Astrocyte (in vitro differentiated cells and primary cell): ENCODE results near the gene PELO. TPM values are rescaled to one million over a fixed set of nuclear protein-coding genes. Genes with fewer than 3 reads are reported as not detected.
A peak's percentile ranks its signal among the peaks of the same experiment; 100 is the strongest.

Experiments
- DNase-seq: peaks from one replicate; pipeline ENCODE4 v3.0.0-alpha.2; 2010; ENCODE audit warnings: low read depth
- FAIRE-seq: peaks from 2 replicates; lab custom pipeline; 2011; peaks lifted over from hg19 to GRCh38; lab: Jason Lieb, UNC
- H2AFZ ChIP-seq: 2 replicates; pipeline ENCODE4 v1.6.0; 2012; ENCODE audit warnings: low read depth, low read length, inconsistent platforms
- H3K27ac ChIP-seq: 2 replicates; pipeline ENCODE4 v1.5.1; 2011; ENCODE audit warnings: low read depth, low read length, inconsistent platforms
- H3K27me3 ChIP-seq: 2 replicates; pipeline ENCODE4 v1.6.0; 2011; ENCODE audit warnings: low read length, inconsistent platforms; ENCODE audit not compliant: insufficient read depth
- H3K36me3 ChIP-seq: 2 replicates; pipeline ENCODE4 v1.5.1; 2011; ENCODE audit warnings: low read length, inconsistent platforms; ENCODE audit not compliant: insufficient read depth
- H3K4me1 ChIP-seq: 2 replicates; pipeline ENCODE4 v1.5.1; 2011; ENCODE audit warnings: low read length, inconsistent platforms; ENCODE audit not compliant: insufficient read depth
- H3K4me2 ChIP-seq: 2 replicates; pipeline ENCODE4 v1.6.0; 2012; ENCODE audit warnings: low read length, inconsistent platforms
- H3K4me3 ChIP-seq: 2 replicates; pipeline ENCODE4 v1.5.1; 2011; ENCODE audit warnings: low read depth, mild to moderate bottlenecking, low read length, inconsistent platforms; ENCODE audit not compliant: insufficient read depth
- H3K79me2 ChIP-seq: 2 replicates; pipeline ENCODE4 v1.6.0; 2012; ENCODE audit warnings: mild to moderate bottlenecking, low read length, inconsistent platforms; ENCODE audit not compliant: insufficient read depth
- H3K9ac ChIP-seq: 2 replicates; pipeline ENCODE4 v1.6.0; 2012; ENCODE audit warnings: mild to moderate bottlenecking, low read length, inconsistent platforms
- H3K9me3 ChIP-seq: 2 replicates; pipeline ENCODE4 v1.5.1; 2012; ENCODE audit warnings: low read depth, mild to moderate bottlenecking, low read length, inconsistent platforms; ENCODE audit not compliant: insufficient read depth
- H4K20me1 ChIP-seq: 2 replicates; pipeline ENCODE4 v1.6.0; 2012; ENCODE audit warnings: low read length, inconsistent platforms; ENCODE audit not compliant: insufficient read depth
- H3K27ac Mint-ChIP-seq: one replicate; pipeline ENCODE4 v1.8.0; 2021; ENCODE audit warnings: mild to moderate bottlenecking, mixed read lengths; ENCODE audit not compliant: unreplicated experiment
- H3K27me3 Mint-ChIP-seq: one replicate; pipeline ENCODE4 v1.8.0; 2021; ENCODE audit warnings: low read depth, mixed read lengths; ENCODE audit not compliant: unreplicated experiment
- H3K36me3 Mint-ChIP-seq: one replicate; pipeline ENCODE4 v1.8.0; 2021; ENCODE audit warnings: low read depth, mixed read lengths; ENCODE audit not compliant: unreplicated experiment
- H3K4me1 Mint-ChIP-seq: one replicate; pipeline ENCODE4 v1.8.0; 2021; ENCODE audit warnings: low read depth, mixed read lengths; ENCODE audit not compliant: unreplicated experiment
- H3K4me3 Mint-ChIP-seq: one replicate; pipeline ENCODE4 v1.8.0; 2021; ENCODE audit warnings: mild to moderate bottlenecking, moderate library complexity, mixed read lengths; ENCODE audit not compliant: unreplicated experiment
- H3K9me3 Mint-ChIP-seq: one replicate; pipeline ENCODE4 v1.8.0; 2021; ENCODE audit warnings: mild to moderate bottlenecking, mixed read lengths; ENCODE audit not compliant: unreplicated experiment
- EZH2 ChIP-seq: IDR thresholded peaks from 2 replicates; pipeline ENCODE4 v1.6.1; 2012; ENCODE audit warnings: mild to moderate bottlenecking, low read length, inconsistent platforms; ENCODE audit not compliant: insufficient read depth
- total RNA-seq: library from RNA; stranded (reverse); gene quantifications from 2 replicates; pipeline ENCODE4 v1.2.1, GENCODE V29; 2021
- TF ChIP-seq, protein P1 (sequence below): IDR thresholded peaks from 2 replicates; pipeline ENCODE4 v1.5.1; 2011; ENCODE audit warnings: low read depth, mild to moderate bottlenecking, inconsistent platforms, low read length, moderate library complexity; ENCODE audit not compliant: insufficient read depth

PELO gene
- total RNA-seq, 1 donor from 2014 or later, result 75.8 TPM

DNA sequence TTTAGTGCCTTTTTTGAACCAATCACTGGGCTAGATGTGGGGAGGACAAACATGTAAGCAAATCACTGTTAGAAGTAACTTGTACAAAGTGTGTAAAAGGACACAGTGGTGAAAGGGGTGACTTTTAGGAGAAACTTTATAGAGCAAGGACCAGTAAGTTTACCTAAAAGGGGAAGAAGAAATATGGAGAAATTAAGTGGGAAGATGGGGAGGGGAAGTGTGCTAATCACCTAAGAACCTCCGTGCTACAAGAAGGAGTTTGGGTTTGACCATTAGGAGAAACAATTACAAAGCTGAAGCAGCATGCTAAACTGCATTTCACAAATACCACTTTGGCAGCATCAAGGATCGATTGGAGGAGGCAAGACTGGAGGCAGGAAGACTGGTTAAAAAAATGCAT, 17.3 kb downstream of the PELO start:
- no peak overlapping the region for H3K27ac Mint-ChIP-seq
- H3K4me3 Mint-ChIP-seq, result peak overlapping the region; percentile 61

DNA sequence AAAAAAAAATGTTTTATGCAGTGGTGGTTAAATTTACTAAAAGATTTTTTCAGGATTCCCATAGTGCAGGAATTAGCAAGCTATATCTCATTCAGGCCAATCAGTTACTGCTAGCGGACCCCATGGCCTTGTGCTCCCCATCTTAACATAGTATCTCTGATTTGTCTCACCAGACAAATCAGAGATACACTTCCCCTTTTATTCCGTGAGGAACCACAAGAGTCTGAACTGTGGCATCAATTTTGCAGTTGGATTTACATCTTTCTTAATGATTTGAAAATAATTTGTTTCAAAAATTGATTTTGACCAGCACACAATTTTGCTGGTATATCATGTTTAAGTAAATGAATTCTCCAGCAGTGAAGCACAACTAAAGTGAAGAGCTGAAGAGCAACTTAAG, 17.9 kb downstream of the PELO start:
- H3K36me3 Mint-ChIP-seq, result peaks cover 17% of the 10 kb centered on the region
- Histone ChIP-seq H3K27me3 (no peaks in the 10 kb centered on the region), H3K9ac (no peak overlapping the region), H3K4me2 (no peak overlapping the region), H3K9me3 (no peaks in the 10 kb centered on the region), H3K36me3 (peaks cover 2% of the 10 kb centered on the region), H3K4me3 (no peak overlapping the region), H4K20me1 (peaks cover 37% of the 10 kb centered on the region), H2AFZ (no peak overlapping the region), H3K4me1 (peaks cover 16% of the 10 kb centered on the region), H3K27ac (no peak overlapping the region), H3K79me2 (peaks cover 54% of the 10 kb centered on the region)
- no peaks in the 10 kb centered on the region for H3K27me3 Mint-ChIP-seq
- H3K9me3 Mint-ChIP-seq, result no peaks in the 10 kb centered on the region
- DNase-seq (no peak), FAIRE-seq (no peak)
- H3K4me1 Mint-ChIP-seq, result peaks cover 34% of the 10 kb centered on the region
- peak overlapping the region; percentile 61 for H3K4me3 Mint-ChIP-seq
- no peak overlapping the region for H3K27ac Mint-ChIP-seq
- TF ChIP-seq, protein P1, sequence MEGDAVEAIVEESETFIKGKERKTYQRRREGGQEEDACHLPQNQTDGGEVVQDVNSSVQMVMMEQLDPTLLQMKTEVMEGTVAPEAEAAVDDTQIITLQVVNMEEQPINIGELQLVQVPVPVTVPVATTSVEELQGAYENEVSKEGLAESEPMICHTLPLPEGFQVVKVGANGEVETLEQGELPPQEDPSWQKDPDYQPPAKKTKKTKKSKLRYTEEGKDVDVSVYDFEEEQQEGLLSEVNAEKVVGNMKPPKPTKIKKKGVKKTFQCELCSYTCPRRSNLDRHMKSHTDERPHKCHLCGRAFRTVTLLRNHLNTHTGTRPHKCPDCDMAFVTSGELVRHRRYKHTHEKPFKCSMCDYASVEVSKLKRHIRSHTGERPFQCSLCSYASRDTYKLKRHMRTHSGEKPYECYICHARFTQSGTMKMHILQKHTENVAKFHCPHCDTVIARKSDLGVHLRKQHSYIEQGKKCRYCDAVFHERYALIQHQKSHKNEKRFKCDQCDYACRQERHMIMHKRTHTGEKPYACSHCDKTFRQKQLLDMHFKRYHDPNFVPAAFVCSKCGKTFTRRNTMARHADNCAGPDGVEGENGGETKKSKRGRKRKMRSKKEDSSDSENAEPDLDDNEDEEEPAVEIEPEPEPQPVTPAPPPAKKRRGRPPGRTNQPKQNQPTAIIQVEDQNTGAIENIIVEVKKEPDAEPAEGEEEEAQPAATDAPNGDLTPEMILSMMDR, result no peak
- TF ChIP-seq EZH2, result no peak

More for the DNA sequence above, 17.3 kb downstream of the PELO start:
- H3K9ac ChIP-seq, result no peak overlapping the region
- H2AFZ ChIP-seq, result no peak overlapping the region
- TF ChIP-seq, protein P1, result no peak
- TF ChIP-seq EZH2, result no peak
- H4K20me1 ChIP-seq, result peaks cover 37% of the 10 kb centered on the region
- Mint-ChIP-seq H3K4me1 (peaks cover 28% of the 10 kb centered on the region), H3K36me3 (peaks cover 17% of the 10 kb centered on the region), H3K9me3 (no peaks in the 10 kb centered on the region), H3K27me3 (no peaks in the 10 kb centered on the region)
- H3K27ac ChIP-seq, result no peak overlapping the region
- H3K36me3 ChIP-seq, result peaks cover 2% of the 10 kb centered on the region
- H3K4me2 ChIP-seq, result no peak overlapping the region
- FAIRE-seq, result no peak
- no peak overlapping the region for H3K4me3 ChIP-seq
- H3K4me1 ChIP-seq, result peaks cover 19% of the 10 kb centered on the region
- H3K79me2 ChIP-seq, result peaks cover 60% of the 10 kb centered on the region
- no peaks in the 10 kb centered on the region for H3K9me3 ChIP-seq
- no peak for DNase-seq
- H3K27me3 ChIP-seq, result no peaks in the 10 kb centered on the region

DNA sequence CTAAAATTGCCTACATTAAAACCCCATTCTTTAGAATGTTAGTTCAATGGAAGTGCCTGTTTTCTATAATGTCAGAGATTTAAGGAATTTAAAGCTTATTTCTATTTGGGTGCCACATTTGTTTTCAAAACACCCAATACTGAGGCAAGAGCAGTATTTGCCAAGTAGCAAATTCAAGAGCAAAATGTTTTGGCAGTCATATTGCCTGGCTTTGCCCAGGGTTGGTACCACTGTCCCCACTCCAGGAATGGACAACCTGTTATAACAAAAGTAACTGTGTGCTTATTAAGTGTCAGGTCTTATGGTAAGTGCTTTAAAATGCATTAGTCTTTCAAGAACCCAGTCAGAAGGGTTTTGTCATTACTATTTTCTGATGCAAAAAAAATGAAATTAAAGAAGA, 19.3 kb downstream of the PELO start:
- H3K9me3 Mint-ChIP-seq, result no peaks in the 10 kb centered on the region

More for the DNA sequence above, 19.3 kb downstream of the PELO start:
- FAIRE-seq (no peak), DNase-seq (no peak)
- TF ChIP-seq, protein P1, result no peak
- no peak for TF ChIP-seq EZH2
- peaks cover 25% of the 10 kb centered on the region for H4K20me1 ChIP-seq
- H3K4me2 ChIP-seq, result no peak overlapping the region
- H2AFZ ChIP-seq, result no peak overlapping the region
- Mint-ChIP-seq H3K4me1 (peaks cover 46% of the 10 kb centered on the region), H3K27me3 (no peaks in the 10 kb centered on the region), H3K27ac (no peak overlapping the region), H3K4me3 (peak overlapping the region; percentile 63), H3K36me3 (peaks cover 7% of the 10 kb centered on the region)
- H3K27me3 ChIP-seq, result no peaks in the 10 kb centered on the region
- no peak overlapping the region for H3K9ac ChIP-seq
- H3K36me3 ChIP-seq, result peaks cover 2% of the 10 kb centered on the region
- no peak overlapping the region for H3K4me3 ChIP-seq
- H3K79me2 ChIP-seq, result peaks cover 40% of the 10 kb centered on the region
- H3K4me1 ChIP-seq, result peaks cover 24% of the 10 kb centered on the region
- no peaks in the 10 kb centered on the region for H3K9me3 ChIP-seq
- no peak overlapping the region for H3K27ac ChIP-seq
